GOT3 (cell line): ENCODE measurements around the gene CFAP97D1.

Experiments
- DNase-seq: peaks from one replicate; lab custom pipeline; 2025; ENCODE audit warnings: mixed read lengths; lab: John Stamatoyannopoulos, UW

Gene CFAP97D1

GRCh38 chr17:43780135-43780534 lies at the start of gene CFAP97D1:
TSS of gene CFAP97D1 (plus strand) at chr17:43780435. CDS start at chr17:43780463, 28 bp downstream.
- DNase-seq: no peak

GRCh38 chr17:43732958-43733357 lies 47.3 kb upstream of the CFAP97D1 start:
- no peak for DNase-seq

GRCh38 chr17:43733956-43734355 lies 46.3 kb upstream of the CFAP97D1 start:
- DNase-seq: no peak

GRCh38 chr17:43734376-43734775 lies 45.9 kb upstream of the CFAP97D1 start:
- DNase-seq: no peak

- DNase-seq: no peak
Measured at GRCh38 chr17:43736389-43736788, 43.8 kb upstream of the CFAP97D1 start.

GRCh38 chr17:43737722-43738121 lies 42.5 kb upstream of the CFAP97D1 start:
- DNase-seq: no peak

GRCh38 chr17:43740541-43740940 lies 39.7 kb upstream of the CFAP97D1 start:
- DNase-seq: no peak

GRCh38 chr17:43741636-43742035 lies 38.6 kb upstream of the CFAP97D1 start:
- no peak for DNase-seq

GRCh38 chr17:43745541-43745940 lies 34.7 kb upstream of the CFAP97D1 start:
- no peak for DNase-seq

- DNase-seq: no peak
Measured at GRCh38 chr17:43750153-43750552, 30.1 kb upstream of the CFAP97D1 start.

- no peak for DNase-seq
Measured at GRCh38 chr17:43753493-43754129, 26.6 kb upstream of the CFAP97D1 start.

- no peak for DNase-seq
Measured at GRCh38 chr17:43754947-43755346, 25.3 kb upstream of the CFAP97D1 start.

GRCh38 chr17:43755389-43755875 lies 24.8 kb upstream of the CFAP97D1 start:
- DNase-seq: no peak

GRCh38 chr17:43756201-43756600 lies 24.0 kb upstream of the CFAP97D1 start:
- no peak for DNase-seq

GRCh38 chr17:43757171-43757660 lies 23.0 kb upstream of the CFAP97D1 start:
- no peak for DNase-seq

- no peak for DNase-seq
Measured at GRCh38 chr17:43758086-43758485, 22.1 kb upstream of the CFAP97D1 start.

GRCh38 chr17:43758497-43759174 lies 21.6 kb upstream of the CFAP97D1 start, which contains the start of gene SOST:
TSS of gene SOST (minus strand) at chr17:43758791. CDS start at chr17:43758741, 50 bp downstream.
- DNase-seq: no peak

GRCh38 chr17:43759836-43760235 lies 20.4 kb upstream of the CFAP97D1 start:
- DNase-seq: no peak

GRCh38 chr17:43760254-43760852 lies 19.9 kb upstream of the CFAP97D1 start:
- peak; percentile 70 for DNase-seq

- DNase-seq: no peak
Measured at GRCh38 chr17:43766413-43767052, 13.7 kb upstream of the CFAP97D1 start.

GRCh38 chr17:43767053-43767712 lies 13.1 kb upstream of the CFAP97D1 start:
- no peak for DNase-seq

GRCh38 chr17:43767713-43768059 lies 12.5 kb upstream of the CFAP97D1 start:
- DNase-seq: no peak
